ENCODE measurements around the gene DHX34.
"Not testable (repeated sequence)": the region's sequence is repeated elsewhere in the genome, so short reads cannot be mapped to it uniquely, and the experiment has no call there.

DHX34 gene, protein sequence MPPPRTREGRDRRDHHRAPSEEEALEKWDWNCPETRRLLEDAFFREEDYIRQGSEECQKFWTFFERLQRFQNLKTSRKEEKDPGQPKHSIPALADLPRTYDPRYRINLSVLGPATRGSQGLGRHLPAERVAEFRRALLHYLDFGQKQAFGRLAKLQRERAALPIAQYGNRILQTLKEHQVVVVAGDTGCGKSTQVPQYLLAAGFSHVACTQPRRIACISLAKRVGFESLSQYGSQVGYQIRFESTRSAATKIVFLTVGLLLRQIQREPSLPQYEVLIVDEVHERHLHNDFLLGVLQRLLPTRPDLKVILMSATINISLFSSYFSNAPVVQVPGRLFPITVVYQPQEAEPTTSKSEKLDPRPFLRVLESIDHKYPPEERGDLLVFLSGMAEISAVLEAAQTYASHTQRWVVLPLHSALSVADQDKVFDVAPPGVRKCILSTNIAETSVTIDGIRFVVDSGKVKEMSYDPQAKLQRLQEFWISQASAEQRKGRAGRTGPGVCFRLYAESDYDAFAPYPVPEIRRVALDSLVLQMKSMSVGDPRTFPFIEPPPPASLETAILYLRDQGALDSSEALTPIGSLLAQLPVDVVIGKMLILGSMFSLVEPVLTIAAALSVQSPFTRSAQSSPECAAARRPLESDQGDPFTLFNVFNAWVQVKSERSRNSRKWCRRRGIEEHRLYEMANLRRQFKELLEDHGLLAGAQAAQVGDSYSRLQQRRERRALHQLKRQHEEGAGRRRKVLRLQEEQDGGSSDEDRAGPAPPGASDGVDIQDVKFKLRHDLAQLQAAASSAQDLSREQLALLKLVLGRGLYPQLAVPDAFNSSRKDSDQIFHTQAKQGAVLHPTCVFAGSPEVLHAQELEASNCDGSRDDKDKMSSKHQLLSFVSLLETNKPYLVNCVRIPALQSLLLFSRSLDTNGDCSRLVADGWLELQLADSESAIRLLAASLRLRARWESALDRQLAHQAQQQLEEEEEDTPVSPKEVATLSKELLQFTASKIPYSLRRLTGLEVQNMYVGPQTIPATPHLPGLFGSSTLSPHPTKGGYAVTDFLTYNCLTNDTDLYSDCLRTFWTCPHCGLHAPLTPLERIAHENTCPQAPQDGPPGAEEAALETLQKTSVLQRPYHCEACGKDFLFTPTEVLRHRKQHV

DNA sequence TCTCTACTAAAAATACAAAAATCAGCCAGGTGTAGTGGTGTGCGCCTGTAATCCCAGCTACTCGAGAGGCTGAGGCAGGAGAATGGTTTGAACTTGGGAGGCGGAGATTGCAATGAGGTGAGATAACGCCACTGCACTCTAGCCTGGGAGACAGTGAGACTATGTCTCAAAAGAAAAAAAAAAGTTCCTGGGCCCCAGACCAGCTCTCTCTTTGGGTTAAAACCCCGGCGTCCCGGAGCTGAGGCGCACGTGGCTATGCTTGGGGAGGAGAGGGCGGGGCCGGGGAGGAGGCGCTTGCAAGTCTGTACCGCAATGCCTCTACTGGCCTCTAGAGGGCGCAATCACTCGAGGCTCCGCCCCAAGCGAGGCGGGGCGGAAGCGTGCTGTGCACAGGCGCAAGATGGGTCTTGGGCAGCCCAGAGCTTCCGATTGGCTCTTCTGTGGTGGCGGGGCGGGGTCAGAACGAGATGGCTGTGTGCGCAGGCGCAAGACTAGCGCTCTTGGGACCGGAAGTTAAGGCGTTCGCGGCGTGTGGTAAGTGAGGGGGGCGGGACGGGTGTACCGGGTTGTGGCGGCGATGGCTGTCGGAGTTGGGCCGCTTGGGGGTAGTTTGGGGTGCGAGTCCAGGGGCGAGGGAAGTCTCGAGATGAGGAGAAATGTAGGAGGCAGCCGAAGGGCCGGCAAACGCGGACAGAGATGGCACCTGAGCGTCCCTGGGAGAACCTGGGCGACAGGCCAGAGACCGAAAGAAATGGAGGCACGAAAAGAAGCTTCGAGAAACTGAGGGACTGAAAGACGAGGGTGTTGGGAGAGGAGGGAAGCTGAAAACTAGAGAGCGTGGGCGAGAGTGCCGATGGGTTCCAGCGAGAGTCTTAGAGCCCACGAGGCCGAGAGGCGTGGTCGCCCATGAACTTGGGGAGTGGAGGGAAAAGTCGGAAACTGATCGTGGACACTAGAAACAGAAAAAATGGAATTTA lies at the start of gene DHX34:
TSS of gene DHX34 (plus strand) at position 497 of the 977 bp plus-strand sequence. CDS start 3,716 bp downstream, outside the sequence.
- DNase-seq, result peak; percentile 98 to 99

DNA sequence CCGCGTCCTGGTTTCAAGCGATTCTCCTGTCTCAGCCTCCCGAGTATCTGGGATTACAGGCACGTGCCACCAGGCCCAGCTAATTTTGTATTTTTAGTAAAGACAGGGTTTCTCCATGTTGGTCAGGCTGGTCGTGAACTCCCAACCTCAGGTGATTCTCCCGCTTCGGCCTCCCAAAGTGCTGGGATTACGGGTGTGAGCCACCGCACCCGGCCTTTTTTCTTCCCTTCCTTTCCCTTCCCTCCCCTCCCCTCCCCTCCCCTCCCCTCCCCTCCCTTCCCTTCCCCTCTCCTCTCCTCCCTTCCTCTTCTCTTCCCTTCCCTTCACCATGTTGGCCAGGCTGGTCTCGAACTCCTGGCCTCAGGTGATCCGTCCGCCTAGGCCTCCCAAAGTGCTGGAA lies 48.2 kb upstream of the DHX34 start:
- DNase-seq, result not testable (repeated sequence)

DNA sequence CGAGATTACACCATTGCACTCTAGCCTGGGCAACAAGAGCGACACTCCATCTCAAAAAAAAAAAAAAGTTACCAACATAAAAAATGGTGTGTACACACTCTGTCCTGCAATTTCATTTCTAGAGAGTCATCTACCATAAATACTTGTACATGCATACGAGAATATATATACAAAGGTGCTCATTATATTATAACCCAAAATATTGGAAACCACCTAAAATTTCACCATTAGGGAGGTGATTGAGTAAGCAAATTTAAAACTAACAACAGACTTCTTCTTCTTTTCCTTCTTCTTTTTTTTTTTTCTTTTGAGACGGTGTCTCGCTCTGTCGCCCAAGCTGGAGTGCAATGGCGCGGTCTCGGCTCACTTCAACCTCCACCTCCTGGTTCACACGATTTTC lies 46.9 kb upstream of the DHX34 start:
- DNase-seq, result no peak

DNA sequence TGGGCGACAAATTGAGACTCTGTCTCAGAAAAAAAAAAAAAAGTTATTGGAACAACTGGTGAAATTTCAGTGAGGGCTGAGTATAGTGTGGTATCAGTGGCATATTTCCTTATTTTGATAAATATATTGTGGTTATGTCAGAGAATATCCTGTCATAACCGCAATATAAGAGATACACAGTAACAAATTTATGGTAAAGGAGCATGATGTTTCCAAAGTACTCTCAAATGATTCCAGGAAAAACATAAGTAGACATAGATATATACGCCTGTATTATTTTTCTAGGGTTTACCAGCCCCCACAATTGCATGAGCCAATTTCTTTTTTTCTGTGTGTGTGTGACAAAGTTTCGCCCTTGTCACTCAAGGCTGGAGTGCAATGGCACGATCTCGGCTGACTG lies 45.1 kb upstream of the DHX34 start:
- DNase-seq, result no peak

DNA sequence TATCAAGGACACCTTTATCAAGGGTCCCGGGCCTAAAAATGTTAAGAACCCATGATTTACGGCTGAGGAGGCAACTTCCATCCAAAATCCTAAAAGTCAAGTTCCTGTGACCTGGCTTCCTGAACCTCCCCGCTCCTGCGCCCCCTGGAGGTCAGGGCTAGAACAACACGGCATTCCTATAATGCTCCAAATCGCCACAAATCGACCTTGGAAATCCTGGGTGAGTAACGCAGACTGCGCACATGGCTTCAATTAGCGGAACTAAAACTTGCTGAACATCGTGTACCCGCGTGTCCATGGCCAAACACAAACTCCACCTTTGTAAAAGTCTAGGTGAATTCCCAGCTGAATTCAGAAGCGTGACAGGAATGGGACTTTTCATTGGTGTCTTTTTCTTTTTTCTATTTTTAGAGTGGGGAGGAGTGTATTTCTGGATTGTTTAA lies 43.8 kb upstream of the DHX34 start:
- DNase-seq, result peak; percentile 51 to 60

DNA sequence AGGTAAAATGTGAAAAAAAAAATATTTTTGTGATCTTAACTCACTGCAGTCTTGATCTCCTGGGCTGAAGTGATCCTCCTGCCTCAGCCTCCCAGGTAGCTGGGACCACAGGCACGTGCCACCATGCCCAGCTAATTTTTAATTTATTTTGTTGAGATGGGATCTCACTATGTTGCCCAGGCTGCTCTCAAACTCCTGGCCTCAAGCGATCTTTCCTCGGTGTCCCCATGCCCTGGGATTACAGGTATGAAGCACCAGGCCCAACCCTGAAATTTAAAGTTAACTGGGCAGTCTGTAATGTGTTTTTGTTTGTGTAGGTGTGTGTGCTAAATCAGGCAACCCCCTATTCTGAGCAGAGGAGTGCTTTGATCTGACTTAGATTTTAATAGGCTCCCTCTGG lies 42.8 kb upstream of the DHX34 start:
- DNase-seq, result no peak

DNA sequence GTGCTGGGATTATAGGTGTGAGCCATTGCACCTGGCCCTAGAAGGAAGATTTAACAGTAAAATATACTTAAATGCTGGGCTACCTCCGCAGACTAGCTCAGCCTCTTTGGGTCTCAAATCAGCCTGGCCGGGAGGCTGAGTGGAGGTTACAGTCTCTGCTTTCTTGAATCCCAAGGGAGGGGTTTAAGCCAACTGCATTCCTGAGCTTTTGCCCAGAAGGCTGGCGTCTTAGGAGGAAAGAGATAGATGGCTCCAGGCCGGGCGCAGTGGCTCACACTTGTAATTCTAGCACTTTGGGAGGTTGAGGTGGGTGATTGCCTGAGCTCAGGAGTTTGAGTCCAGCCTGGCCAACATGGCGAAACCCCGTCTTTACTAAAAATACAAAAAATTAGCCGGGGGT lies 40.1 kb upstream of the DHX34 start:
- no peak for DNase-seq

DNA sequence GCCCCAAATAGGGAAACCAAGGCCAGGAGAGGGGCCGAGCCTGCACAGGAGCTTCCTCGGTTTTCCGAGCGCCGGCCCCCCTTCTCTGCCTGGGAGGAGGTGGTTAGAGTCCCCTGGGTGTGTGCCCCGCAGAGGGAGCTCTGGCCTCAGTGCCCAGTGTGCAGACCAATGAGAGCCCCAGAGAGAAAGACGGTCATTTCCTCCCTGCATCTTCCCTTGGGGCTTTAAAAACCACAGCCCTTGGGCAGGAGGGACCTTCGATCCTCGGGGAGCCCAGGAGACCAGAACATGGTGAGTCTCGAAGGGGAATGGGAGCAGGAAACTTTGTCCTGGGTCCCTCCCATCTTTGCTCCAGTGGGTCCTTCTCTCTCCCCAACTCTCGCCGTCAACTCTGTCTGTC lies 39.5 kb upstream of the DHX34 start, which contains the start of gene C5AR1:
TSS of gene C5AR1 (plus strand) at position 254 of the 400 bp plus-strand sequence. CDS start at position 289, 35 bp downstream.
- DNase-seq, result no peak

DNA sequence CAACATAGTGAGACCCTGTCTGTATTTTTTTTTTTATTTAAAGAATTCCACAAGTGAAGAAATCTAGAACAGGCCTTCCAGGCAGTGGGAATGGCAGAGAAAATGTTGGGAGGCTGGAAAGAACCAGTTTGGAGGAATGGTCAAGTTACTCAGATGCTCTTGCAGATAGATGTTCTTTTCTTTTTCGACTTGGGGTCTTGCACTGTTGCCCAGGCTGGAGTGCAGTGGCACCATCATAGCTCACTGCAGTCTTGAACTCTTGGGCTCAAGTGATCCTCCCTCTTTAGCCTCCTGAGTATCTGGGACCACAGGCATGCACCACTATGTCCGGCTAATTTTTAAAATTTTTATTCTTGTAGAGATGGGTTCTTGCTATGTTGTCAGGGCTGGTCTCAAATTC lies 38.8 kb upstream of the DHX34 start:
- DNase-seq, result no peak

DNA sequence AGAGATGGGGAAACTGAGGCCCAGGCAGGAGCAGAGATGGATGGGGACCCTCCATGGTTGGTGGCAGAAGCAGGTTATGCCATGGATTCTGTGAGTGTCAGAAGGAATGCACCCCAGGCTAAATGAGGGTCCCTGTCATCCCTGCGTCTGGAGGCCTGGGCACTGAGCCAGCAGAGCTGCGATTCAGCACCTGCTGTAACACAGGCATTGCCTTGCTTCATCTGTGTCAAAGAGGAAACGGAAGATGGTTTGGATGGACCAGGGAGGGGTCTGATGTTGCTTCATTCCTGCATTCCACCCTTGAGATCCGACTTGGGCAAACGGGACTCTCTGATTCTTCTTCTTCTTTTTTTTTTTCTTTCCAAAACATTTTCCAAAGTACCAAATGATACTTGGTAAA lies 38.3 kb upstream of the DHX34 start:
- DNase-seq, result no peak

DNA sequence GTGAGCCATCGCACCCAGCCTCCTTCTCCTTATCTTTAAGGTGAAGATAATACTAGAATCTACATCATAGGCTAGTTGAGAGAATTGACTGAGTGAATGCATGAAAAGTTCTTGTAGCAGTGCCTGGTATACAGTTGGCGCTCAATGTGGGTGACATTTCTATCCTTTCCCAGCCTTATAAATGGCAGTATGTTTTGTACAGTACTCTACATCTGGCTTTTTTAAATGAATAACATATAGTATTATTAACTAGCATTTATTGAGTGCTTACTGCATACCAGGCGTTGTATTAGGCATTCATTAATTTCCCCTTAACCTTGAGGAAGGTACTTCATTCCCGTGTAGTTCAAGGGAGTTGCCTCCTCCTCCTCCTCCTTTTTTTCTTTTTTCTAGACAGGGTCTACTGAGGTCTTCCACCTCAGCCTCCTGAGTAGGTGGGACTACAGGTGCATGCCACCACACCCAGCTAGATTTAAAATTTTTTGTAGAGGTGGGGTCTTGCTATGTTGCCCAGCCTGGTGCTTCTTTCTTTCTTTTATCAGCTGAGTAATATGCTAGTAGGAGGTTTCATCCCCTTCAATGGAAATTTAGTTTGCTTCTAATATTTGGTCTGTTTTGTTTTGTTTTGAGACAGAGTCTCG lies 36.6 kb upstream of the DHX34 start:
- DNase-seq, result no peak

DNA sequence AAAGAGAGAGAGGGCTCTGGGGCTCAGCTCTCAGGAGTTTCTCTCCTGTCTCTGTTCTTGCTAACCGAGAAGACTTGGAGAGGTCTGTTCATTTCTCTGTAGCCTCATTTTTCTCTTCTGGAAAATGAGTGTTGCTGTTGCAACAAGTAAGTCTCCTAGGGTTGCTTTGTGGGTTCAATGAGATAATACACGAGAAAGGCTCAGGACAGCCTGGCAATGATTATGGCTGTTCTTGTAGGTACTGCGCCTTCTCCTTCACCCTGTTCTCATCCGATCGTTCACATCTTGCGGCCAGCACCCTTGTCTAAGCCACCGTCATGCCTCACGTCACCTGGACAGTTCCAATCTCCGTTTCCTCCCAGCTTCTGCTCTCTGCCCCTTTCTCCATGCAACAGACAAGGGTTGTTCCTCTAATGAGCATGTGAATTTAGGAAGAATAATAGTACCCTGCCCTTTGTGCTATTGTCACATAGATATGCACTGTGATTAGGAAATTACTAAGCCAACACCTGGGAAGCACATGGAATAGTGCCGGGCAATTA lies 35.3 kb upstream of the DHX34 start:
- DNase-seq, result no peak

DNA sequence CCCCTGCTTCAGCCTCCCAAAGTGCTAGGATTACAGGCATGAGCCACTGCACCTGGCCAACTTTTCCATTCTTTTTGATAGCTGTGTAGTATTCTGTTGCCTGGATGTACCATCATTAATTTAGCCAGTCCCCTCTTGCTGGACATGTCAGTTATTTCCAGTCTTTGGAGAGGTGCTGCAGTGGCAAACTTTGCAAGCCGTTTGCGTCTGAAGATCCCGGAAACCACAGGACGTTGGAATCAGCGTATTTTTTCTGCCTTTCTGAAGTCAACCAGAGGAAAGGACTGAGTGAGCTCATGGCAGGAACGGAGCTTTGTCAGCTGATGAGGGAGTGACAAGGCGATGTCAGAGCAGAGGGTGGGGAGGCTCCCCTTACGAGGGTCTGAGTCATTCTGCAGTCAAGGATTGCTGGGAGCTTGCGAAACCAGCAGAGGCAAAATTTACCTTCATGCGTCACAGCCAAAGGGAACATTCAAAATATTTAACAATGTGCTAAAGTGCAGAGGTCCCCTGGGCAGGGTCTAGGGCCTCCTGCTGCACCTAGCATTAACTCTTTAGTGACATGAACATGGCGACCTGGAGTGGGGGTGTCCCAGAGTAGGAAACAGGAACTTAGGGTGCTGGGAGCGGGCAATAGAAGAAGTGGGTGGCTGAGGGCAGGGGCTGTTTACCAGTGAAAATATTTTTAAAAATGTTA lies 33.8 kb upstream of the DHX34 start:
- DNase-seq, result no peak

DNA sequence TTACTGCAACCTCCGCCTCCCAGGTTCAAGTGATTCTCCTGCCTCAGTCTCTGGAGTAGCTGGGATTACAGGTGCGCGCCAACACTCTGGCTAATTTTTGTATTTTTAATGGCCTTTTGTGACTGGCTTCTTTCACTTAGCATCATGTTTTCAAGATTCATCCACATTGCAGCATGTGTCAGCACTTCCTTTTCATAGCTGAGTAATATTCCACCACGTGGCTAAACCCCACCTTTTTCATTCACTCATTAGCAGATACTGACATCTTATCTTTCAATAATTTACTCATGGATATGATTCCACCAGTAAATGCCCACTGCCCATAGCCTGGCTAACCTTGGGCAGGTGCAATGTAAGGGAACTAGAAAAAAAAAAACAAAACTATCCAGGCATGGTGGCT lies 32.6 kb upstream of the DHX34 start:
- no peak for DNase-seq

DNA sequence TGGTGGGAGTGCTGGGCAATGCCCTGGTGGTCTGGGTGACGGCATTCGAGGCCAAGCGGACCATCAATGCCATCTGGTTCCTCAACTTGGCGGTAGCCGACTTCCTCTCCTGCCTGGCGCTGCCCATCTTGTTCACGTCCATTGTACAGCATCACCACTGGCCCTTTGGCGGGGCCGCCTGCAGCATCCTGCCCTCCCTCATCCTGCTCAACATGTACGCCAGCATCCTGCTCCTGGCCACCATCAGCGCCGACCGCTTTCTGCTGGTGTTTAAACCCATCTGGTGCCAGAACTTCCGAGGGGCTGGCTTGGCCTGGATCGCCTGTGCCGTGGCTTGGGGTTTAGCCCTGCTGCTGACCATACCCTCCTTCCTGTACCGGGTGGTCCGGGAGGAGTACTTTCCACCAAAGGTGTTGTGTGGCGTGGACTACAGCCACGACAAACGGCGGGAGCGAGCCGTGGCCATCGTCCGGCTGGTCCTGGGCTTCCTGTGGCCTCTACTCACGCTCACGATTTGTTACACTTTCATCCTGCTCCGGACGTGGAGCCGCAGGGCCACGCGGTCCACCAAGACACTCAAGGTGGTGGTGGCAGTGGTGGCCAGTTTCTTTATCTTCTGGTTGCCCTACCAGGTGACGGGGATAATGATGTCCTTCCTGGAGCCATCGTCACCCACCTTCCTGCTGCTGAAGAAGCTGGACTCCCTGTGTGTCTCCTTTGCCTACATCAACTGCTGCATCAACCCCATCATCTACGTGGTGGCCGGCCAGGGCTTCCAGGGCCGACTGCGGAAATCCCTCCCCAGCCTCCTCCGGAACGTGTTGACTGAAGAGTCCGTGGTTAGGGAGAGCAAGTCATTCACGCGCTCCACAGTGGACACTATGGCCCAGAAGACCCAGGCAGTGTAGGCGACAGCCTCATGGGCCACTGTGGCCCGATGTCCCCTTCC lies 28.9 kb upstream of the DHX34 start:
- DNase-seq, result no peak

DNA sequence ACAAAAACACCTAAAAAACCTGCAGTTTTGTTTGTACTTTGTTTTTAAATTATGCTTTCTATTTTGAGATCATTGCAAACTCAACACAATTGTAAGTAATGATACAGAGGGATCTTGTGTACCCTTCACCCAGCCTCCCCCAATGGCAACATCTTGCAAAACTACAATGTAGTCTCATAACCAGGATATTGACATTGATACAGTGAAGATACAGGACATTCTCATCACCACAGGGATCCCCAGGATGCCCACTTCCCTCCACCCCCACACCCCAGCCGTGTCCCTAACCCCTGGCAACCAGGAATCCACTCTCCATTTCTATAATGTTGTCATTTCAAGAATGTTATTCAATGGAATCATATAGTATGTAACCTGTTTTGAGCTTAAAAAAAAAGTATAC lies 27.5 kb upstream of the DHX34 start:
- DNase-seq, result no peak

DNA sequence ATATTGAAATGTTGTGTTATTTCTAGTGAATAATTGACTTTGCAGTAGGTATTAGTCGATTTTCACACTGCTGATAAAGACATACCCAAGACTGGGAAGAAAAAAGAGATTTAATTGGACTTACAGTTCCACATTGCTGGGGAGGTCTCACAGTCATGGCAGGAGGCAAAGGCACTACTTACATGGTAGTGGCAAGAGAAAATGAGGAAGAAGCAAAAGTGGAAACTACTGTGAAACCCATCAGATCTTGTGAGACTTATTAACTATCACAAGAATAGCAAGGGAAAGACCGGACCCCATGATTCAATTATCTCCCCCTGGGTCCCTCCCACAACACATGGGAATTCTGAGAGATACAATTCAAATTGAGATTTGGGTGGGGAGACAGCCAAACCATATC lies 27.1 kb upstream of the DHX34 start:
- no peak for DNase-seq

DNA sequence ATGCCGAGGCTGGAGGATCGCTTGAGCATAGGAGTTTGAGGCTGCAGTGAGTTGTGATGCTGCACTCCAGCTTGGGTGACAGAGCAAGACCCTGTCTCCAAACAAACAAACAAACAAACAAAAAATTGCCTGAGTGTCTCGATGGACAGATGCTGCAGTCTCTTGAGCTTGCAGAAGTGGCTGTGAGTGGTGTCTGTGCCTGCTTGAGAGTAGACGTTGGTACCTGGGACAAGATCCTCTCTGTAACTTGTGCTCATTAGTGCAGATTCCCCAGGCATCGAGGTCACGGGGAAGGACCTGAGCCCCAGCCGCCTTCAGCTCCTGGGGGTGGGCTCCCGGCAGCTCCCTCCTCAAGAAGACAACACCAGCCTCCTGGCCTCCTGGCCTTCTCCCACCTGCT lies 25.7 kb upstream of the DHX34 start:
- no peak for DNase-seq

DNA sequence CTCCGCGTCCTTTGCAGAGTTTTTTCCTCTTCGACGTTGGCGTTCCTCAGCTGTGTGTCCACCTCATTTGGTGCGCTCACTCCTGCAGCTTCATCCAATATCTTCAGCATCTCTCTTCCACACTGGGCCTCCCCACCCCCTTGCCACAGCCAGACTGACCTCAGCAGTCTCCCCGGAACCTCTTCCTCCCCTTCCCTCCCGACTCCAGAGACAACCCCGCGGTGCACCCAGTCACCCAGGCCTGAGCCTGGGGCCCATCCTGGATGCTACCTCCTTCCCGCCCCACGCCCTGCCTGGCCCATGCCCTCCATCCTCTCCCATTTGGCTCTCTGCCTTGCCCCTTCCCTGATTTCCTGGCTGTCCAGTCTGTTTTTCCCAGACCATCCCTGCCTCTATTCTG lies 25.2 kb upstream of the DHX34 start:
- no peak for DNase-seq
